ENCODE results near the gene RRAGC.
"Not testable (repeated sequence)": the region's sequence is repeated elsewhere in the genome, so short reads cannot be mapped to it uniquely, and the experiment has no call there.

Gene RRAGC

DNA sequence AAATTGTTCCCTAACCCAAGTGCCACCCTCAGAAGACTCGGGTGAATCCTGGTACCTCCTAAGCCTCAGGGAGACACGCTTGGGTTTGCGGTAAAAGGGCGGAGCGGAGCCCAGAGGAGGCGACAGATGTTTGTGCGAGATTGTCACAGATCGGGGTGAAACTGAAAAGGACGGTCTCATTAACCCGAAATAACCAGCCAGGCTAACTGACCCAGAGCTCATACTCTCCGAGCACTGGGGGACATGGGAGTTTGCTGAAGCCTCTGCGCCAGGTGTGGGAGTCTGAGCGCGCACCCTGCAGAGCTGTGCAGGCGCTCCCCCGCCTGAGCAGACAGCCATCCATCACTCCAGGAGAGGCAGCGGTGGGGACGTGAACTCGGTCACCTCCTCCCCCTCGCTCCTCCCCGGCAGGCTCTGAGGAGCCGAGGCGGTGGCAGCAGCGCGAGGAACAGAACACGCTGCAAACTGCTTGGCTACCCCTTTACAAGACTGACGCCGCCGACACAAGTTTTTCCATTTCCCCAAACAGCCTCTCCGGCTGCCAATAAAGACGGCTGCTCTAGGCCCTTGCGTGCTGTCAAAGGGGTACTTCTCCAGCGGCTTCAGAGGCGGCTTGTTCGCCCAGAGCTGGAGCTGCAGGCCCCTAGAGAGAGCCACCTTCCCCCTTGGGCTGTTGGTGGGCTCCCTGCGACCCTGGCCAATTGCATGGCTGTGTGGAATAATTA, 43.5 kb downstream of the RRAGC start:
- peak; percentile 78 for DNase-seq

DNA sequence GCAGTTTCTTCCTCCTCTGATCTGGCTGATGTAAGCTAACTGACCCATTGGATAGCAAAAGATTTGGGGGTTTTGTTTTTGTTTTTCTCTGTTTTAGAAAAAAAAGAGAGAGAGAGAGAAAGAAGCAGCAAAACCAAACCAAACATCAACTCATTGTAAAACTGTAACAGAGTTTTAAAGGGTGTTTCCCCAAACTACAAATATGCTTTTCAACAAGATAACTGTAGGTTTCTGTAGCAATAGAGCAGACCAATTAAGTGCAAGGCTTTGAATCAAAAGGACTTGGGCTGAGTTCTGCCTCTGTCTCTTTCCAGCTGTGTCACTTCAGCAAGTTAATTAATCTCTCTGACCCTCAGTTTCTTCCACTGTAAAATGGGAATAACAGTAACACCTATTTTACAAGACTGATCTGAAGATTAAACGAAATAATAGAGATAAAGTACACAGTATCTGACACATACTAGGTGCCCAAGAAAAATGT, 44.5 kb downstream of the RRAGC start:
- DNase-seq = no peak

DNA sequence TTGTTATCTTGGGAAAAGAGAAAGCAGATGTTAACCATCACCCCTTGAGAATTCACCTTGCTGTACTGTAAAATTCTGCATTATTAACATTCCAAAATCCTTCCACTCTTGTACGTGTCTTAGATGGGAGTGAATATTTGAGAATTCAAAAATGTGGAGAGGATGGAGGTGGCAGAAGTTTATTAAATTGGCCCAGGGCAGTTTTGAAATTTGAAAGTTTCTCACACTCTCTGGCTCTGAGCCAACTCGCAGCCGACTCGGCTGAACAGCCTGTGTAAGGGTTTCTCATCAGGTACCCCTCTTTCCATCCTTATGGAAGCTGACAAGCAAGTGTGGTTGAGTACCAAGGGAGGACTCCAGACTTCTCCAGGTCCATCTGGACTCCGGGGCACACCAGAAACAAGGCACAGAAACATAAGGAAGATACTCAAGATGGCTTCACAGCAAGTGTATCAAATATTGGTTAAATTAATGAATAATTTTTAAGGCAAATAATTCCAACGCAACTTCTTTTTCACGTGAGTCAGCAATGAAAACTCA, 45.1 kb downstream of the RRAGC start:
- no peak for DNase-seq

DNA sequence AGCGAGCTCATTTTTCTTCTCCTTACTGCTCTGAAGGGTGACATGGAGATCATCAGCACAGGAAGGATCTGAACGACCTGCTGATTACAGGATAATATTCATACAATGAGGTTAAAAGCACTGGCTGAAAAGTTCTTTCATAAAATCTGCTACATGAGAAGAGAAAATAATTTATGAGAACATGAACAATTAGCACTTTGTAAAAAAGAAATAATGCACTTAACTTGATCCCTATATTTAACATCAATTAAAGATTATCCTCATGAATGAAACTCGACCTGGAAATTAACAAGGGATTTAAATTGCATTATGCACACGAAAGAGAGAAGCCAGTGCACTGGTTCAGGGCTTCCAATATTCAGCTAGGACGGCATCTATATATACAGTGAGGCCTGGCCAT, 46.6 kb downstream of the RRAGC start:
- peak; percentile 24 for DNase-seq

DNA sequence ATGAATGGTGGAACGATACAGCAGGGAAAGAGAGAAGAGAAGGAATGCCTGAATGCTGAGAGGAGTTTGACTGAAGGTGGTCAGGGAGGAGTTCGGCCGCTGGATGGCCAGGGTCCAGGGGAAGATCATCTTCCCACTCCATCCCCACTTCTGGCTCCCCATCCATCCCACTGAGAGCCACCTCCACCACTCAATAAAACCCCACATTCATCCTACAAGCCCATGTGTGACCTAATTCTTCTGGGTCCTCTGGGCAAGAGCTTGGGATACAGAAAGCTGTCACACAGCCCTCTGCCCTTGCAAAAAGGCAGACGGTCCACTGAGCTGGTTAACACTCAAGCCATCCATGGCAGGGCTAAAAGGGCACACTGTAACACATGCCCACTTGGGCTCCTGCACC, 48.1 kb downstream of the RRAGC start:
- DNase-seq = not testable (repeated sequence)

DNA sequence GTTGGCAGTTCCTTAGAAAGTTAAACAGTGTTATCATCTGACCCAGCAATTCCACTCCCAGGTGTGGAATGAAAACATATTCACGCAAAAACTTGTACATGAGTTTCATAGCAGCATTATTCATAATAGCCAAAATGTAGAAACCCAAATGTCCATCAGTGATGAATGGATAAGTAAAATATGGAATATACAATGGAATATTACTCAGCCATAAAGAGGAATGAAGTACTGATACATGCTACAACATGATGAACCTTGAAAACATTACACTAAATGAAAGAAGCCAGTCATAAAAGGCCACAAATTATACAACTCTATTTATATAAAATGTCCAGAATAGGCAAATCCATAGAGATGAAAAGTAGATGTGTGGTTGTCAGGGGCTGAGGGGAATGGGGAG, 53.5 kb downstream of the RRAGC start:
- DNase-seq = no peak

DNA sequence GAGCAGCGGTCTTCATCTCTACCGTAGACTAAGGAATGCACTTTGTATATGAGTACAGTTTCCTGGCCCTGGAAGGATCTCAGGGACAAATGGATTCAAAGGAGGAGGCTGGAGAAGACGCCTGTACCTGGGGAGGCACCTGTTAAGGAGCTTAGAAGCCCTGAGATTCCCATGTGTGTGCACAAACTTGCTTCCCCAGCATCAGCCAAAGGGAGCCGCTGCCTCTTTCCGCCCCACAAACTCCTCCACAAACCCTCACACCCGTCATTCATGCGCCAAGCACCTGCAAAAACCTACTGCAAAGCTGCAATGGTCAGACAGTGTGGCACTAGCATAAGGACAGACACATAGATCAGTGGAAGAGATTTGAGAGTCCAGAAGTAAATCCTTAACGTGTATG, 54.5 kb downstream of the RRAGC start:
- DNase-seq = no peak

DNA sequence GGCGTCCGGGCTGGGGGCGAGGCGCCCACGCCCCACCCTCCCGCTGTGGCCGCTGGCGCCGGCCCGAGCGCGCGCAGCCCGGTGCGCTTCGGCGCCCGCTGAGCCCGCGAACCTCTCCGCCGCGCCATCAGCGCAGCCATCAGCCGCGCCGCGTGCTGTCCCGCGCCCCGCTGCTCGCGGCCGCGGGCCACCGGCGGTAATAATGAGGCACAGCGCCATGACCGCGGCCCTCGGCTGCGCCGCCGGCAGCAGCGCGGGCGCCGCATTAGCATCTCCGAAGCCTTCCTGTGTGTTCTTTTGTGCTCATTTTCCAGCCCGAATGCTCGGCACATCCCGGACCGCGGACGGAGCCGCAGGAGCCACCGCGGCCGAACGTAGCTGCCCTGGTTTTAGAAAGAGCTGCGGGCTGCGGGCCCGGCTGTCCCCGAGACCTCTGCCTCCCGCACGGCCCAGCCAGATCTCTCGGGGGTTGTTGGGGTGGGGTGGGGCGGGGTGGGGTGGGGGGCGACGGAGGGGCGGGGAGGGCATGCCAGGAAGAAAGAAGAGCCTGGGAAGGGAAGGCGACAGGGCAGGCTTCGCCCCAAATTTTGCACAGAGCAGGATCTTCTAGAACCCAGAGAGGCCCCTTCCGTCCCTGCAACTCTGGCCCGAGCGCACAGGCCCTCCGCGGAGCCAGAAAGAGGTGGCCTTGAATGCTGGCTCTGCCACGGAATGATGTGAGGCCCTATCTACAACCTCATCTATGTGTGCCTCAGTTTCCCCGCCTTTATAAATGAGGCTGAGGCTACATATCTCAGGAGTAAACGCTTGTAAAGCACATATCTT, 55.3 kb downstream of the RRAGC start:
- peak; percentile 40 for DNase-seq

DNA sequence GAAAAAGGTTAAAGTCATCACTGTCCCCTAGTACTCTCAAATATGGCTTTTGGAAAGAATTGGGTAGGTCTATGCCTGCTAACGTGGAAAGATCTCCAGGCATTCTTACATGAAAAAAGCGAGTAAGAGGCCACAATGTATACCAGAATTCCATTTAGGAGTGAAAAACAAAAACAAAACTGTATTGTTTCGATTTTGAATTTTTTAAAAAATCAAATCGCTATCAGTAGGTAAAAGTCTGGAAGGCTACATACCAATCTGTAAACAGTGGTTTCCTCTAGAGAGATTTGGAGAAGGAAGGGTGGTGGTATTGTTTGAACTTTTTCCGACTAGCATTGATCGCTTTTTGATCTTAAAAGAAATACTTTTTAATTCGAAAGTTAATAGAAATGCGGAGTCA, 55.9 kb downstream of the RRAGC start:
- DNase-seq = no peak

DNA sequence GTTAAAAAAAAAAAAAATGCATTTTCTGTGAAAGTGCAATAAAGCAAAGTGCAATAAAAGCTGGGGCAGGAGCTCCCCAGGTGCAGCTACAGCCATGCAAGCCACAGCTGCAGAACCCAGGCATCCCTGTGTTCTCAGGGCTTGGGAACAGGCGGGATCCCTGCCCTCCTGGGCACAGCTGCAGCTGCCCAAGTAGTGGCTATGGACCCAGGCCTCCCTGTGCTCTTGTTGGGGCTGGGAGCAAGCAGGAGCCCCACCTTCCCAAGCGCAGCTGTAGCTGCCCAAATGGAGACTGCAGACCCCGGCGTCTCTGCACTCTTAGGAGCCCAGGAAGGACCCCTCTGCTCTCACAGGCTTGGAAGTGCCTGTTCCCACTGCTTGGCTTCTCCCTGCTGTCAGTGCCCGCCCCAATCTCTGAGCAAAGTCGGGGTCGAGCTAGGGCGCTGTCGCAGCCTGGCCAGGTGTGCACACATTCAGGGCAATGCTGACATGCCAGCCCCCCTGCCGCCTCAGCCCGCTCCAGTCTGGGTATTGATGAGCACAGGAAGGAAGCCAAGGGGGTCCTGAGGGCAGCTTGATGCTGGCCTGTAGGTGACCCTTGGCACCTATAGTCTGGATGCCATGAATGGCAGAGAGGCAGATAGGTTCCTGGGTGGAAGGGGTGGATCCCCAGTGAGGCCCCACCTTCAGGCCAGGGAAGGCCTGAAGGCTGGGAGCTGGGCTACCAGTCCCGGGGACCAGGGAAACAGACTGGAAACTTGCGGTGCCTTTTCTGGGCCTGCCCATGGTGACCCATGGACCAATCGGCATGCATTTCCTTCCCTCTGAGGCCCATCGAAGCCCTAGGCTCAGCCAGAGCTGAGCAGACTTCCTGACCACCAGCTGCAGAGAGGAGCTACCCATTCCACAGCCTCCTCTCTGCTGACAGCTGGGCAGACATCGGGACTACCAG, 58.6 kb downstream of the RRAGC start:
- no peak for DNase-seq

DNA sequence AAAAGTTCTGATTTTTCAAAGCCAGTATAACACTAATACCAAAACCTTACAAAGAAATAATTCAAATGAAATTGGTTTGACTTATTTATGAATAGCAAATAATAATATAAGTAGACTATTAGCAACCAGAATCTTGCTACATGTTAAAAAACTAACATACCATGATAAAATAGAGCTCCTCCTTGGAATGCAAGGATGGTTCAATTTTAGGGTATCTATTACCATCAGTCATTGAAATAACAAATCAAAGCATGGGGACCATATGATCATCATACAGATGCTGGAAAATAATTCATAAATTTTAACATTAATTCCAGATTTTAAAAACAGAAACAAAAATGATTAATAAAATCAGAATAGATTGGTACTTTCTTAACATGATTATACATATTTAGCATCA, 66.3 kb downstream of the RRAGC start:
- DNase-seq = no peak

DNA sequence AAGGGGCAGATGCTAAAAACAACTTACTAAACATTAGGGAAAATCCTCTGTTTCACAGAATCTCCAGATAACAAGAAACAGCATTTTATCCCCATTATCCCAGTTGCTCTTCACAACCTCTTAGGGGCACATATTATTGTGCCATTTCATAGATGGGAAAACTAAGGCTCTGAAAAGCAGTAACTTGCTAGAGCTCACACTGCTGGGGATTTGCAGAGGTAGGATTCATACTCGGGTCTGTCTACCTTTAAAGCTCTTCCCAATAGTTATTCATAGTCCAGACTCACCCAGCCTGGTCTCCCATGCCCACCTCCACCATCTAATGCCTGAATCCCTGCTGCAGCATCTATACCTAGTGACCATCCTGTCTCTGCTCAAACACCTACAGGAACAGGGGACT, 67.7 kb downstream of the RRAGC start:
- DNase-seq = no peak

DNA sequence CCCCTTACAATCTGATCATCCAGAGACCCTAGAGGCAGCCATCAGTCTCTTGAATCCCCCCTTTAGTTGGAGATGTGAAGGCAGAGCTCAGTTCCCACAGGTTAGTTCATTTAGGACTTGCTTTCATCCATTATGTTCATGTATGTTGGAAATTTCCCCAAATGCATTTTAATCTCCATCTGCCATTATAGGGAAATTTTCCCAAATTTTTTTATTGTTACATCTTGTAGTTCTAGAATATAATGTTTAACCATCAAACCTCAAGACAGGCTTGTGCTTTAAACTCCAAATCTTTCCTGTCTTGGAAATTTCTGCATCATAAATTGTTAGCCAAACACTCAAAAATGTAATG, 68.4 kb downstream of the RRAGC start:
- no peak for DNase-seq

DNA sequence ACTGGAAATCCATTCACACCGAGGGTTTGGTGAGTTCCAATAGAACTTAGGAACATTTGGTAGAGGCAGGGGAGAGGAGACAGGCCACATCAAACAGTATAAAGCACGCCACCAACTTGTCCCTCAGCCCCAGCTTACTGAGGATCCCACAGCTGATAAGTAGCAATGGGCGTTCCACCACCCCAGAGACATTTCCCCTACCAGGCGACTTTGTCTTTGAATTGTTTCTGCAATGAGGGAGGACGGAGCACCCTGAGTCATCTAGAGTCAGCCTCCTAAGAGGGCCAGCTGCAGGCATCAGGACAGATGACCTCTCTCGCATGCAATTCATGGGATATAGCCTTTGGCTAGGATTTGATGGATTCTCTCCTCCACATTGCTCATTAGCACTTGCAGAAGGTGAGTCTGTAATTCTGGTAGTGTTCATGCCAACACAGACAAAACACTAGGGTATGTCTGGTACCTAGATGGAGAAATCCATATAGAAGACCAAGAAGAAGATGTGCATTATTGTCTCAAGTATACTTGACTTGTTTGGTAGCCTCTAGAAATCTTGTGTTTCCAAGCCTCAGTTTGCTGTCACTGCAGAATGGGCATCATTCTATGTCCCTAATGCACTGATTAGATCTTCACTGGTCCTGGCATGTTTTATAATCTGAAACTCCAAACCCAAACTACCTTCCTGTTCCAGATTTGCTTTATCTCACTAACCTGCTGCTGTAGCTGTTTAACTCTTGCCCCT, 69.0 kb downstream of the RRAGC start:
- DNase-seq = no peak

DNA sequence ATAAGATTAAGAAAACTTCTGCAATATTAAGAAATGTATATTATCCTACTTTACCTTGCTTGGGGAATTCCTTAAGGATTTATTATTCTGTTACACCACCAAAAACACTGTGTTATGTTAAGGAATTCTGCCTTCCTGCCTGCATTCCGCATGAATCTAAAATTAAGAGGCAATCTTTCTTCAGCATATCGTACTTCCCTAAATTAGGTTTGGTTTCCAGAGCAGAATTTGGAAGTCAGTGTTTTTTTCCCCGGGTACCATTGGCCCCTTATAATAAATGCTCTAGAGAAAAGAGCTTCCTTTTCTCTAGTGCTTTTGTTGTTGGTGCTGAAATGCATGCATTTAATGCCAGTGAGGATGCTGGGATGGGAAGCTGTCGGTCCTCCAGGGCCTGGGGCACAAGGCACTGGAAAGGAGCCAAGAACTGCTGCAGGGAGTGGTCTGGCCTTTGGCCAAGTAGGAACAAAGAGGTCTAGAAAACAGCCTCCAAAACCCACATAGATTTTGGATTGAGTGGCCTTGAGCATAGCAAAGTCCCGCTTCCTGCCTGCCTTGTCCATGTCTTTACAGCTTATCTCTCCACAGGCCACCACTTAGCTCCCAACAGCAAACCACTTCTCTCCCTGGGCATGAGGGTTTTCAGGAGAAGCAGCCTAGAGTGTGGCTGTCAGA, 69.9 kb downstream of the RRAGC start:
- DNase-seq = peak; percentile 59

DNA sequence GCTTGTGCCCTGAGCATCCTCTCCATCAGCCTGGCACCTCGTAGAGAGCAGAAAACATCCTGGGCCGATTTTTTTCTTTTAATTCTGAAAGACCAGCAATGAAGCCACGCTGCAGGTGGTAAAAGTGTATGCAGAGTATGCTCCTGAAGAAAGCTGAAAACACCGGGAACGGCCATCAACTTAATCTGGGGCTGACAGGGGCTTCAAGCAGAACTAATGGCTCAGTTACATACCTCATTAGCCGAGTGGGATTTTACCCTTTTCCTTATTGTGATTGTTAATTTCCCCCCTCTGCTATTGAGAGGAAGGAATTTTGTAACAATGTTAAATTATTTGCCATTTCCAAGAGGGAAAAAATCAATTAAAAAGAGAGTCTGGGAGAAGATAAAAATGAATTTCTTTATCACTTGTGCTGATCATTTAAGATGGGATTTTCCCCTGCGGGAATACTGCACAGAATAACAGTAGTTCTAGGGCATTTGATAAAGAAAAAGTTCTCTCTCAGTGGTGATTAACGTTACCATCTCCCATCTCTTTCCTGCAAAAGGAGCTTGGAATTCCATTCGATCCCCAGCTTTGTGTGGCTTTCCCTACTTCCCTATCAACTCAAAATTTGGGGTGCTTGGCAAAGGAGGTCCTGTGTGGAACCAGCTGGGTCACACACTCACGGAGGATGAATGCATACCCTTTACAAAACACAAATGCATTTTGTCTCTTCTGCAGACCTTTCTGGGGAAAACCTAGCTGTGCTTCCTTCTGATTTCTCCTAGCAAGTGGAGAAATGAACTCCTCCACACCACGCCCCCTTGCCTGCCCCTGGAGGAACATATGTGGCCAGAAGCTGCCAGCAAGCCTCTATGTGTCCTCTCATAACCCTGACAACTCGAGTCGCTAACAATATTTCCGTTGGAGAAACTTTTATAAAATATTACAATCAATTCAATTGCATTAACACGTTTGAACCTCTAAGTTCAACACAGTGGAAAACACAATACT, 70.9 kb downstream of the RRAGC start:
- peak; percentile 44 for DNase-seq

Data from NCI-H82 (cell line).